Stimulated activated CD8-positive, alpha-beta memory T cell treated with anti-CD3 and anti-CD28 coated beads, Interleukin-4, amount 100 ng/mL, for 4 hours (primary cell): ENCODE data around the gene ATP9A.
"Not testable (repeated sequence)": the region's sequence is repeated elsewhere in the genome, so short reads cannot be mapped to it uniquely, and the experiment has no call there.

Experiments
- DNase-seq, 2 donors: peaks; one replicate each; pipeline ENCODE4 v3.0.0-alpha.2; 2020; ENCODE audit warnings: low read depth in 2 of 2, low spot score in 1 of 2

Gene ATP9A

GRCh38 chr20:51656726-51657260 is 111.4 kb downstream of the ATP9A start:
- no peak for DNase-seq

GRCh38 chr20:51656089-51656488 is 112.1 kb downstream of the ATP9A start:
- DNase-seq = not testable (repeated sequence)

GRCh38 chr20:51654495-51654894 is 113.7 kb downstream of the ATP9A start:
- no peak for DNase-seq

- no peak for DNase-seq
These were observed 114.1 kb downstream of the ATP9A start for GRCh38 chr20:51654060-51654459.

GRCh38 chr20:51653226-51653625 is 115.0 kb downstream of the ATP9A start:
- DNase-seq = no peak

GRCh38 chr20:51651921-51652549 is 116.2 kb downstream of the ATP9A start:
- no peak for DNase-seq

- no peak for DNase-seq
These were observed 117.5 kb downstream of the ATP9A start for GRCh38 chr20:51650685-51651134.

GRCh38 chr20:51648571-51648947 is 119.6 kb downstream of the ATP9A start:
- DNase-seq = no peak

GRCh38 chr20:51647674-51648570 is 120.3 kb downstream of the ATP9A start:
- no peak for DNase-seq

- DNase-seq = not testable (repeated sequence)
These were observed 124.4 kb downstream of the ATP9A start for GRCh38 chr20:51643810-51644209.

GRCh38 chr20:51643390-51643789 is 124.8 kb downstream of the ATP9A start:
- DNase-seq = no peak

GRCh38 chr20:51641866-51642265 is 126.3 kb downstream of the ATP9A start:
- DNase-seq = no peak

GRCh38 chr20:51640743-51641142 is 127.4 kb downstream of the ATP9A start:
- DNase-seq = no peak

- DNase-seq = peak; percentile 18 to 35
These were observed 128.9 kb downstream of the ATP9A start for GRCh38 chr20:51639206-51639832.

GRCh38 chr20:51637241-51637640 is 130.9 kb downstream of the ATP9A start:
- DNase-seq = no peak

- no peak for DNase-seq
These were observed 132.1 kb downstream of the ATP9A start for GRCh38 chr20:51636123-51636522.

- DNase-seq = no peak
These were observed 132.5 kb downstream of the ATP9A start for GRCh38 chr20:51635680-51636079.

- no peak for DNase-seq
These were observed 133.3 kb downstream of the ATP9A start for GRCh38 chr20:51634877-51635276.

GRCh38 chr20:51634257-51634656 is 133.9 kb downstream of the ATP9A start:
- DNase-seq = no peak

GRCh38 chr20:51633430-51633829 is 134.8 kb downstream of the ATP9A start:
- DNase-seq = no peak

GRCh38 chr20:51631953-51632352 is 136.2 kb downstream of the ATP9A start:
- no peak for DNase-seq
